ENCODE measurements around the gene FYN.

The FYN gene

GRCh38 chr6:111773501-111774345 lies 99.5 kb downstream of the FYN start:
- H3K4me3 ChIP-seq (ENCODE audit: low read depth, low read length) = no peak overlapping the region
- no peak for TF ChIP-seq CTCF (IDR thresholded peaks at IDR 0.05; ENCODE audit: insufficient read depth, low read length, missing control alignments)
- DNase-seq (ENCODE audit: low read depth, low spot score) = no peak
- ChIA-PET POLR2A (interaction anchor here (0.9 kb wide), 1 partner anchor 100 kb away, joined by 3 read pairs; the partner anchor contains the start of gene FYN), CTCF (interaction anchor here (1.2 to 1.5 kb wide), 3 partner anchors 10 to 269 kb away, joined by 3 to 5 read pairs (median 3); no protein-coding TSS in a partner anchor)

DNA sequence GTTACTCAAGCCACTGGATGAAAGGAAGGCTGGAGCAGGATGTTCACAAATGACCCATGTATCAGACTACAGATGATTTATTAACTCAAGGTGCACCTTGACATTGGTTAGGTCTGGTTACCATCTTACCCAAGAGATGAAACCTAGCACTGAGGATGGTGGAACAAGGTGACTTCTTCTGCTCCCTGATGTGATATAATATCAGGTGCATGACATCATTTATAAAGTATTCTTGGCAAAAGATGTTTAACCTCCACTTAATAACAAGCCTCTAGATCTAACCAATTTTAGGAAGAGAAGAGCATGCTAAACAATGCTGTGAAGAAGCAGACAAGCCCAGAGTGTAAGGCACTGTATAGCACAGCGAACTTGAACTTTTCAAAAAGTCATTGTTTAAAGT lies 100.9 kb downstream of the FYN start:
- no peak for DNase-seq (ENCODE audit: low read depth, low spot score)
- POLR2A ChIA-PET = no interaction called here
- no peak for TF ChIP-seq CTCF (IDR thresholded peaks at IDR 0.05; ENCODE audit: insufficient read depth, low read length, missing control alignments)
- CTCF ChIA-PET = no interaction called here
- H3K4me3 ChIP-seq (ENCODE audit: low read depth, low read length) = no peak overlapping the region

DNA sequence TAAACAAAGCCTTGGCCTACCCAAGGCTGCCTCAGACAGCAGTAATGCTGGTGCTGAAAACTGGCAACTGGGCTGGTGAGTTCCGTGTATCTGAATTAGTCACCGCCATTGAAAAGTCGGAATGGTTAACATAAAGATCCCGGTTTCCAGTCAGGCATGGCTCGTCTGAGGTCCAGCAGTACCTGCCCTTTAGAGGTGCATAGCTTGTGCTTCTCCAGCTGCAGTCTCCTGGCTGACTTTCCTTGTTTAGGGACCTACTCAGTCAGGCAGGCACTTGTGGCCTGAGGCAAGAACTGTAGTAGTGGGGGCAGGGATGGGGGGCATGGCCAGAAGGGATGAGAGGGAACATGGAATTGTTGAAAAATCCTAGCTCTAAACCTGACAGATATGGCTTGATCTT lies 101.6 kb downstream of the FYN start:
- DNase-seq (ENCODE audit: low read depth, low spot score) = no peak
- no peak overlapping the region for H3K4me3 ChIP-seq (ENCODE audit: low read depth, low read length)
- POLR2A ChIA-PET = no interaction called here
- no peak for TF ChIP-seq CTCF (IDR thresholded peaks at IDR 0.05; ENCODE audit: insufficient read depth, low read length, missing control alignments)
- CTCF ChIA-PET = no interaction called here

- ChIA-PET CTCF (interaction anchor here (1.2 to 1.3 kb wide), 2 partner anchors 8 to 272 kb away, joined by 4 read pairs; no protein-coding TSS in a partner anchor), POLR2A (no interaction called here)
- no peak overlapping the region for H3K4me3 ChIP-seq (ENCODE audit: low read depth, low read length)
- no peak for TF ChIP-seq CTCF (IDR thresholded peaks at IDR 0.05; ENCODE audit: insufficient read depth, low read length, missing control alignments)
- DNase-seq (ENCODE audit: low read depth, low spot score) = no peak
Observed at GRCh38 chr6:111771094-111771432, 102.2 kb downstream of the FYN start.

GRCh38 chr6:111770263-111771093 lies 102.8 kb downstream of the FYN start:
- H3K4me3 ChIP-seq (ENCODE audit: low read depth, low read length) = no peak overlapping the region
- CTCF ChIA-PET = interaction anchor here (1.2 to 1.3 kb wide), 2 partner anchors 9 to 273 kb away, joined by 4 read pairs; no protein-coding TSS in a partner anchor
- DNase-seq (ENCODE audit: low read depth, low spot score) = no peak
- POLR2A ChIA-PET = no interaction called here
- TF ChIP-seq CTCF (IDR thresholded peaks at IDR 0.05; ENCODE audit: insufficient read depth, low read length, missing control alignments) = no peak
